PC-3 (cell line): ENCODE results near the gene MACROD1. TPM values are rescaled to one million over a fixed set of nuclear protein-coding genes. Genes with fewer than 3 reads are reported as not detected.

Experiments
- ATAC-seq: fragments of 200-7000 bp; cut with Tn5 transposase; 2 replicates; pipeline ENCODE4 v1.9.1; 2020; ENCODE audit warnings: mild to moderate bottlenecking, moderate library complexity
- BruUV-seq: library from RNA; stranded (reverse); fragments of 400-500 nt; replicated peaks from 2 replicates; lab custom pipeline; 2021; lab: Mats Ljungman, UMichigan
- CTCF ChIA-PET: fragments of 300-600 bp; sonication (Branson Sonifier 250); formaldehyde crosslinking; loops from one replicate; lab custom pipeline; 2022; ENCODE audit warnings: antibody characterized with exemption; lab: Charles Lee
- POLR2A ChIA-PET: fragments of 300-600 bp; sonication (Branson Sonifier 250); formaldehyde crosslinking; loops from one replicate; lab custom pipeline; 2022; ENCODE audit warnings: antibody characterized with exemption; ENCODE audit not compliant: unreplicated experiment; lab: Charles Lee
- DNase-seq: peaks from one replicate; pipeline ENCODE4 v3.0.0-alpha.2; 2015
- H2AFZ ChIP-seq: fragments of 300-600 bp; sonication (generic); 2 replicates; pipeline ENCODE4 v1.6.0; 2016; ENCODE audit warnings: antibody characterized with exemption, low read length
- H3F3A ChIP-seq: fragments of 300-600 bp; sonication (generic); one replicate; pipeline ENCODE4 v1.6.0; 2017; ENCODE audit warnings: antibody characterized with exemption, low read length, control low read depth, mild to moderate bottlenecking; ENCODE audit not compliant: unreplicated experiment
- H3K27ac ChIP-seq: fragments of 300-600 bp; sonication (generic); 2 replicates; pipeline ENCODE4 v1.5.1; 2016; ENCODE audit warnings: mild to moderate bottlenecking, low read length
- H3K27me3 ChIP-seq: fragments of 300-600 bp; sonication (generic); 2 replicates; pipeline ENCODE4 v1.6.1; 2016; ENCODE audit warnings: low read length, mixed read lengths
- H3K36me3 ChIP-seq: fragments of 300-600 bp; sonication (generic); 2 replicates; pipeline ENCODE4 v1.6.1; 2016; ENCODE audit warnings: low read depth, mixed run types, low read length, mixed read lengths
- H3K4me1 ChIP-seq: fragments of 300-600 bp; sonication (generic); 2 replicates; pipeline ENCODE4 v1.5.1; 2016; ENCODE audit warnings: low read length; ENCODE audit not compliant: insufficient read depth
- H3K4me2 ChIP-seq: fragments of 300-600 bp; sonication (generic); 2 replicates; pipeline ENCODE4 v1.6.0; 2016; ENCODE audit warnings: low read length
- H3K4me3 ChIP-seq: fragments of 300-600 bp; sonication (generic); 2 replicates; pipeline ENCODE4 v1.5.1; 2016; ENCODE audit warnings: mild to moderate bottlenecking, low read length, mixed read lengths
- H3K79me2 ChIP-seq: fragments of 300-600 bp; sonication (generic); 2 replicates; pipeline ENCODE4 v1.6.1; 2017; ENCODE audit warnings: low read length, mixed read lengths
- H3K9ac ChIP-seq: fragments of 300-600 bp; sonication (generic); 2 replicates; pipeline ENCODE4 v1.6.0; 2016; ENCODE audit warnings: mild to moderate bottlenecking, low read length
- H3K9me2 ChIP-seq: fragments of 300-600 bp; sonication (generic); replicated peaks from 2 replicates; pipeline ENCODE4 v1.6.1; 2016; ENCODE audit warnings: mixed run types, low read length, mixed read lengths
- H3K9me3 ChIP-seq: fragments of 300-600 bp; sonication (generic); 2 replicates; pipeline ENCODE4 v1.6.1; 2016; ENCODE audit warnings: low read length, mixed read lengths
- H4K20me1 ChIP-seq: fragments of 300-600 bp; sonication (generic); 2 replicates; pipeline ENCODE4 v1.6.1; 2016; ENCODE audit warnings: low read length, mixed read lengths
- CTCF ChIP-seq: fragments of 300-600 bp; sonication (generic); conservative IDR thresholded peaks from 2 replicates; pipeline ENCODE4 v1.5.1; 2017; ENCODE audit warnings: antibody characterized with exemption, low read depth, mild to moderate bottlenecking, low read length
- EZH2 ChIP-seq: fragments of 300-600 bp; sonication (generic); IDR thresholded peaks from one replicate; pipeline ENCODE4 v1.6.1; 2017; ENCODE audit warnings: antibody characterized with exemption, mild to moderate bottlenecking, low read length; ENCODE audit not compliant: unreplicated experiment
- EZH2phosphoT487 ChIP-seq: fragments of 300-600 bp; sonication (generic); IDR thresholded peaks from 2 replicates; pipeline ENCODE4 v1.6.1; 2018; ENCODE audit warnings: mild to moderate bottlenecking, antibody characterized with exemption, low read length, borderline replicate concordance
- intact Hi-C: fragments of 100-400 bp; cut with micrococcal nuclease; formaldehyde crosslinking; loops from 2 replicates; pipeline ENCODE4 v1.9.0; 2023
- total RNA-seq: library from RNA; depleted of rRNA; stranded (reverse); fragments of >200 nt; gene quantifications from 2 replicates; pipeline ENCODE4 v1.2.3, GENCODE V29; 2014

Gene MACROD1
- total RNA-seq, 1 experiment from 2014 or later, result 71.4 TPM

GRCh38 chr11:64096835-64097234, 69.1 kb downstream of the MACROD1 start:
- Histone ChIP-seq H3K79me2 (no peaks in the 10 kb centered on the region), H3K27ac (no peak overlapping the region), H3F3A (no peaks in the 10 kb centered on the region), H2AFZ (no peak overlapping the region), H3K4me1 (peaks cover 20% of the 10 kb centered on the region), H3K9me3 (no peaks in the 10 kb centered on the region), H3K9me2 (no peaks in the 10 kb centered on the region), H3K9ac (no peak overlapping the region), H4K20me1 (no peaks in the 10 kb centered on the region), H3K4me3 (no peak overlapping the region), H3K27me3 (no peaks in the 10 kb centered on the region), H3K4me2 (no peak overlapping the region), H3K36me3 (no peaks in the 10 kb centered on the region)
- POLR2A ChIA-PET, result interaction anchor here (0.5 kb wide), 1 partner anchor 956 kb away, joined by 3 read pairs; no protein-coding TSS in a partner anchor
- intact Hi-C loops, result no loop called here
- no TSS peak for BruUV-seq
- no peak for DNase-seq
- TF ChIP-seq CTCF, result no peak
- no peak for TF ChIP-seq EZH2phosphoT487
- no peak for TF ChIP-seq EZH2
- CTCF ChIA-PET, result no interaction called here
- ATAC-seq, result no peak

GRCh38 chr11:64095949-64096348, 70.0 kb downstream of the MACROD1 start:
- ATAC-seq (no peak), DNase-seq (no peak)
- CTCF ChIA-PET, result no interaction called here
- H3K9me3 ChIP-seq, result no peaks in the 10 kb centered on the region
- H2AFZ ChIP-seq, result no peak overlapping the region
- POLR2A ChIA-PET, result no interaction called here
- no peaks in the 10 kb centered on the region for H3K27me3 ChIP-seq
- no peaks in the 10 kb centered on the region for H3K79me2 ChIP-seq
- H3K4me1 ChIP-seq, result peaks cover 20% of the 10 kb centered on the region
- no peak overlapping the region for H3K27ac ChIP-seq
- H4K20me1 ChIP-seq, result no peaks in the 10 kb centered on the region
- H3K4me2 ChIP-seq, result no peak overlapping the region
- no peak overlapping the region for H3K9ac ChIP-seq
- no peaks in the 10 kb centered on the region for H3K9me2 ChIP-seq
- no peaks in the 10 kb centered on the region for H3F3A ChIP-seq
- no peak overlapping the region for H3K4me3 ChIP-seq
- no TSS peak for BruUV-seq
- TF ChIP-seq EZH2phosphoT487 (no peak), EZH2 (no peak), CTCF (no peak)
- no peaks in the 10 kb centered on the region for H3K36me3 ChIP-seq
- intact Hi-C loops, result no loop called here

- Histone ChIP-seq H3K4me2 (no peak overlapping the region), H3K79me2 (no peaks in the 10 kb centered on the region), H3K9me2 (no peaks in the 10 kb centered on the region), H3K4me1 (peaks cover 20% of the 10 kb centered on the region), H3K9me3 (no peaks in the 10 kb centered on the region), H3F3A (no peaks in the 10 kb centered on the region), H3K4me3 (no peak overlapping the region), H4K20me1 (no peaks in the 10 kb centered on the region), H3K27me3 (no peaks in the 10 kb centered on the region), H2AFZ (no peak overlapping the region), H3K36me3 (no peaks in the 10 kb centered on the region), H3K27ac (no peak overlapping the region), H3K9ac (no peak overlapping the region)
- ATAC-seq, result no peak
- TF ChIP-seq EZH2, result no peak
- no peak for TF ChIP-seq CTCF
- no peak for TF ChIP-seq EZH2phosphoT487
- intact Hi-C loops, result no loop called here
- no peak for DNase-seq
- ChIA-PET CTCF (no interaction called here), POLR2A (no interaction called here)
- no TSS peak for BruUV-seq
Measured at GRCh38 chr11:64095273-64095817, 70.6 kb downstream of the MACROD1 start.
